GM18526 (cell line): Measurements from ENCODE around the gene SCN7A.

Experiments used
- POLR2A ChIP-seq: IDR thresholded peaks from 3 replicates; pipeline ENCODE4 v1.6.1; 2011; ENCODE audit not compliant: insufficient read length; ENCODE audit errors: extremely low read depth

Gene SCN7A

DNA sequence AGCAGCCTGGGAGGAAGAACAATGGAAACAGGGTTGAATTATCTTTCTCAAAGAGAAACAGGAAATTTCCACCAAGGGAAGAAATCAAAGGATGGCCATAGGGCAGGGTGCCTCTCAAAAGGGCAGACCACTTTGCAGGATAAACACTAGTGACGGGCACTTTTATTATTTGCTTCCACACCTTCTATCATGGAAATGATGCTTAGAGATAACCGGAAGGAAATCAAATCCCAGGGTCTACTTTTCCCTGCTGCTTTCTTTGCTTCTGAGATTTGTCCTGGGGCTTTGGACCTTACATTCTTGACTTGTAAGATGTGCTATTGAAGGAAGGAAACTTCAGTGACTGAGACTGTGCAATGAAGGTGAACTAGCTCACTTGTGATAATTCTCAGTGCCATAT is 117.2 kb downstream of the SCN7A start:
- TF ChIP-seq POLR2A: no peak

- no peak for TF ChIP-seq POLR2A
Measured at GRCh38 chr2:166376488-166376828, 117.6 kb downstream of the SCN7A start.

DNA sequence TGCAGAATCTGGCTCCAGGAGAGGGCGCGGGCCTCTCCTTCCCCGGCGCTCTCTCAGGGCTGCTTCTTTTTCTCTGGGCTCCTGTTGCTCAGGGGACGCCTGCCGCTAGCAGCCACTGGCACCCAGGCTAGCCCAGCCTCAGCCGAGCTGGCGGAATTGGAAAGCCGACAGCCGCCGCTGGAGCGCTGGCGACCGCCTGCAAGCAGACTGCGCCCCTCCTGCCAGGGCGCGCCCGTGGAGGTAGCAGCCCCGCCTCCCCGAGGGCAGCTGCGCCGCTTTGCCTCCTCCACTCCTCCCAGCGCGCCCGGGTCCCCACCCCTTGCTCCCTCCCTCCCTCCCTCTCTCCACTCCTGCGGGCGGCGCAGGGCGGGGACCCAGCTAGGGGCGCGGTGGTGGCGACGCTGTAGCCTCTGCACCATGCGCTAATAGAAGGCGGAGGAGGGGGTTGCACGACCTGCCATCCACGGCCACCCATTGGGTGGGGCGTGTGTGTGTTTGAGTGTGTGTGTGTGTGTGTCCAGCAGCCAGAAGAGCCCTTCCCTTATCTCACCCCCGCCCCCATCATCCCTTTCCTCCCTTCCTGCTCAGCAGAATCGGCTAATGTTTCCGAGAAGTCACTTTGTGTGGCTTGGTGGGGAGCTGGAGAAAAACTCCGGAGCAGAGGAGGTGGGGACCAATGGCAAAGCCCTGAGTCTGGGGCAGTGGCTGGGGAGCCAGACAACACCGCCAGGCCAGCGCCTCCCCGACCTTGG is 118.1 kb downstream of the SCN7A start, which contains the start of gene SCN9A:
SCN9A (minus strand) TSS at position 209 of the 752 bp plus-strand sequence. CDS start 64,188 bp downstream, outside the sequence.
- TF ChIP-seq POLR2A: no peak

- no peak for TF ChIP-seq POLR2A
Measured at GRCh38 chr2:166375195-166375735, 118.8 kb downstream of the SCN7A start.

DNA sequence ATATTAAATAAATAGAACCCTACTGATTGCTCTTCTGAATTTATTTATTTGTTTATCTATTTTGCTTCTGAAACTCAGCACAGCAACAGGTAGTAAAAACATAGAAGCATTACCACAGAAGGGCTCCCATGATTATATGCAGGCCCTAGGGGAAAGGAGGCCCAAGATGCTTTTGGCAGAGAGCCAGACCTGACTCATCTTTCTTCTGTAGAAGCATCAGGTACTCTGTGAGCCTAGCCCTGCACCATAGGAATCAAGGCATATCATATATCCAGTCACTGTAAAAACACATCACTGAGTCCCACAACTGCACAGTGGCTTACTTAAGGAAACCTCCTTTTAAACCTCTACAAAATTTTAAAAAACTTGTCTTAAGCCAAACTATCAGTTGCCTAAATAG is 120.1 kb downstream of the SCN7A start:
- no peak for TF ChIP-seq POLR2A

GRCh38 chr2:166373539-166373938 is 120.5 kb downstream of the SCN7A start:
- TF ChIP-seq POLR2A: no peak

DNA sequence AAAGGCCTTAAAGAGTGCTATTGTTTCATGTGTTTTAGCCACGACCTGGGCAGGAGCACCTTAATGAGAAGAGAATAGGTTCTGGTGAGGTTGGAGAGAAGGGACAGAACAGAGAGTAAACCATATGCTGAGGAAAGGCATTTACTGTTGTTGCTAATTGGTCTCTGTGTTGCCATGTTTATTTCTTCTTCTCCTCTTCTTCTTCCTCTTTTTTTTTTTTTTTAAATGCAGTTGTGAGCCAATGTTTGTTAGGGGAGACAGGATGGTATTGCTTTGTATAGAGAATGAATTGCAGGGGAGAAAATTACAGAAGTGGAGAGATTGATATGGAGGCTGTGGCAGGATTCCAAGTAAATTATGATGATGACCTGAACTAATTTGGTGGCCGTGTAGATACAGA is 120.9 kb downstream of the SCN7A start:
- TF ChIP-seq POLR2A: no peak

DNA sequence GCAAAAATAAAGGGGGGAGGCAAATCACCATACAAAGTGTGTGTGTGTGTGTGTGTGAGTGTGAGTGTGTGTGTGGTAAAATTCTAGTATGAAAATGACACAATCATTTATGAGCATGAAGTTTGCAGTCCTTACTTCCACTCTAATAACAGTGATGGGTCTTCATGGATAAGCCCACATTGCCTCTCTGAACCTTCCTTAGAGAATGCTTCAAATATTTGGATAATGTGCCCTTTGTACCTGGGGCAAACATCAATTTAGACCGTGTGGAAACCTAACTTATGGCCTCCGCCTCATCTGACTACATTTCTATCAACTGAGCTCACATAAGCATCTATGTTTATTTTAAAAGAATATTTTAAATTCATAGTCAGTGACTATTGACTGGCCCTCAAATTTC is 122.0 kb downstream of the SCN7A start:
- no peak for TF ChIP-seq POLR2A

DNA sequence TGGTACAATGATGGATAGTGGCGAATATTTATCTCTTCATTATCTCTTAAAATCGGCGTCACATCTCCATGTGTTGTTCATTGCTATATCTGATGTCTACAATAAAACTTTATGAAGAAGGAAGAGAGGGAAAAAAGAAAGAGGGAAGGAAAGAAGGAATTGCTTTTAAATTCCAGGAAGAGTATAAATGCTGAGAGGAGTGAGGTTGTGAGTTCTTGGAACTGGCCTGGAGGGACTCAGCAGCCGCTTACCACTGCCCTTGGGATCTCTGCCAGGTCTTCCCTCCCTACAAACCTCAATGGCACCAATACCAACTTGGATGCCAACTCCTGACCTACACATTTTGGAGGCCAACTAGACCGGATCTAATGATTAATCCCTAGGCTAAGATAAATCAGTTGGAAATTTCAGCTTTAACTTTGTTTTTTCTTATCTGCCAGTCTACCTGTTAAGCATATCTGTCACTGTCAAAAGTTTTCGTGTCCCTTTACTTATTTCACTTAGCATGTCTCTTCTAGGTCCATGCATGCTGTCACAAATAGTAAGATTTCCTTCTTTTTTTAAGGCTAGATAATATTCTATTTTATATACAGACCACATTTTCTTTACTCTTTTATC is 128.1 kb downstream of the SCN7A start:
- no peak for TF ChIP-seq POLR2A

DNA sequence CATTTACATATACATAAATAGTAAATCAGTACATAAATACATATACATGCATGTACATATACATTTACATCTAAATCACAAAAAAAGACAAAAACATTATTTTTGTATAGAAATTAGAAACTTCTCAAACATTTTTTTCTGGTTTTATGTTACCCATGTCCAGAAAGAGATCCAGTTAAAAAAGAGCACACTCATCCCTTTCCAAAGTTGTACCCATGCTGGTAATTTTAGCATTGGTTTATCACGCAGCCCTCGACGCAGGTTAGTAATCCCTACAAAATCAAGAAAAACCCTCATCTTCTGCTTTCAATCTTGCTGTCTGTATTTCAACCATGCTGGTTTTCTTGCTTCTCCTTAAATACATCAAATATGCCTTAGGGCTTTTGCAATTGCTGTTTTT is 128.8 kb downstream of the SCN7A start:
- no peak for TF ChIP-seq POLR2A

GRCh38 chr2:166364476-166365161 is 129.4 kb downstream of the SCN7A start:
- TF ChIP-seq POLR2A: no peak

- TF ChIP-seq POLR2A: no peak
Measured at GRCh38 chr2:166361351-166362153, 132.5 kb downstream of the SCN7A start.

GRCh38 chr2:166360906-166361305 is 133.1 kb downstream of the SCN7A start:
- no peak for TF ChIP-seq POLR2A

DNA sequence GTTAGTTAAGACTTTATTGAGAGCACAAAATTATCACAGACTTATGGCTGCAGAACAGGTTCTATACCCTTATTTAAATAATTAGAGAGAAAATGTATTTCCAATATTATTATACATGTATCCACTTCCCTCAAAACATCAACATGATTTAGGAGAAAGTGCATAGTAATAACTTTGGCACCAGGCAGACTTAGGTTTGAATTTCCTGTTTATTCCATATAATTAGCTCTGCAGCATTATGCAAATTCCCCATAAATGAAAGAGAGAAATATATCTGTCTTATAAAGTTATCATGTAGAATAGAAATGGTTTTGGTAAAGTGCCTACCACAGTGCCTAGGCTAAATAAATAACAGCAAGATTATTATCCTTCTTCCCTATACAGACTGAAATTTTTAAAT is 133.6 kb downstream of the SCN7A start:
- no peak for TF ChIP-seq POLR2A
